Measurements from ENCODE around the gene GRID1.

The GRID1 gene

DNA sequence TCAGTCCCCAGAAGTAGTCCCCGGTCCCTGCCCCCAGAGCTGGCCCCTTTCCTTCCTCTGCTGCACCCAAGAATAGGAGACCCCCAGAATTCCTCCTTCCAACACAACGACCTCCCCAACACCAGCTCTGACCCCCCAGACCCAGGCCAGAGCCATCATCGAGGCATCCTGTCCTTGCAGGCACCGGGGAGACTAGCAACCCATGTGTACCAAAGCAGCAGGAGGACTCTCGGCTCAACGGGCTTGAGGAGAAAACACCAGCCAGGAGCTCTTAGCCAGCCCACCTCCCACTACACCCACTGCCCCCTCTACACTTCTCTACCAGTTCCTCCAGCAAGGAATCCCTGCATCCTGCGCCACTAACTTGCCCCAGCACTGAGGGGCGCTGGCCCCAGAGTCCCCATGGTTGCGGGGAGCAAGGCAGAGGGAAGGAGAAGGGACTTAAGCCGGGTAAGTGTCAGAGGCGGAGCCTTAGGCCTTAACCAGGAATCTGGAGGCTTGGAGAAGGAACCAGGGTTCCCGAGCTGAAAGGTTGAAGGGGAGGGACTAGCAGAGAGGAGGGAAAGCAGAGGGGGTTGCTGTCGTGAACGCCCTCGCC lies 3.9 kb downstream of the GRID1 start:
- DNase-seq (ENCODE audit: low read depth in 1 of 2, low spot score in 1 of 2): no peak
- TF ChIP-seq JUND (IDR thresholded peaks at IDR 0.05; ENCODE audit: low read depth): no peak
- in situ Hi-C loops (cut with HindIII; ENCODE audit: low pct_unique_long_range_greater_than_20kb, low sequenced_read_pairs): no loop called here

DNA sequence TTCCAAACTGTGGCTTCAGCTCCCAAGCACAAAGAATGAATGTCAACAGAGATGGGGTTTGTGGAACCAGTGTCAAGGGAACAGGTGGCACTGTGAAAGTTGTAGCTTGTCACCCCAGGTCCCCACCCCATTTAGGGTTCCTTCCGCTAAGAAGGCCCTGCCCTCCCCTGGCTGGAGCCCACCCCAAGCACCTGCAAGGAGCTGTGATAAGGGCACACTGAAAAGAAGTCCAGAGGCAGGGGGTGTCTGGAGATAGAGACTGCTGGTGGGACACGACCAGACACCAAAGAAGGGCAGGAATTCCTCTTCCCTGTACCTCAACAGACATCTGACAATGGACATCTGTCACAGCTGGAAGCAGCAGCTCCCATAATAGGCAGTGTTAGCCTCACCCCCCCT lies 4.5 kb downstream of the GRID1 start:
- no peak for DNase-seq (ENCODE audit: low read depth in 1 of 2, low spot score in 1 of 2)
- no peak for TF ChIP-seq JUND (IDR thresholded peaks at IDR 0.05; ENCODE audit: low read depth)
- in situ Hi-C loops (cut with HindIII; ENCODE audit: low pct_unique_long_range_greater_than_20kb, low sequenced_read_pairs): no loop called here

DNA sequence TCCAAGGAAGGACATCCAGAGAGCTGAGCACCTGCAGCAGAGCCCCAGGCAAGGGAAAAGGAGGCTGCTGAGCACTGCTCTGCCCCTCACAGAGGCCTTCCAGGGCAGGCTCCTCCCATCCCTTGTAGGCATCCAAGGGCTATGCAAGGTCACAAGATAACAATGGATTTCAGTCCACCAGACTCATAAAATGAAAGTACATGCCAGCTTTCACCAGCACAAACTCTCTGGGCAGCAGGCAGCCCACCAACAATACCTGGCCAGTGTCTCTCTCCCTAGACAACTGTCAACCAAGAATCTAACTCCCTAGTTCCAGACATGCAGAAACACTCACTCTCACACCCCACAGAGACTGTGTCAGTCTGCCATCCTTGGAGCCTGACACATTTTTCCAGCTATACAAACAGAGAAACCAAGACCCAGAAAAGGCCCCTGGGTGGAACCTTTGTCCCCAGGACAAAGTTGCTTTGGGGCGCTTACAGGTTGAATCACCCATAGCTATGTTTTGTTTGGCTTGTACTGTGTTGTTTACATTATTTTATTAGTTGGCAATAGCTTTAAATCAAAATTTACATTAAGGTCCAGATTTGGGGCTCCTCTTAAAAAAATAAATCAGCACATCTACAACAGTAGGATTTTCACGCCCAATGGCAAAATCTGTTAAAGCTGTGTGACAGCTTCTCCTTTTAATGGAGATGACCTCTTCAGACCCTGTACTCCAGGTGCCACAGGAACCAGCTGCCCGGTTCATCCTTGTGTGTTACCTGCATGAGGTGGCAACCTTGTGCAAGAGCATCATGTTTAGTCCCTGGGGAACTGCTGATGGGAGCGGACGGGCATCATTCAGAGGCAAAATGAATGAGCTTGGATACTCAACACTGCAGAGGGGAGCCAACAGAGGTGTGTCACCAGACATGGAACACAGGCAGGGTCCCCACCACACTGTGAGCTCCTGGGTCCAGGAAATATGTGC lies 5.2 kb downstream of the GRID1 start:
- DNase-seq (ENCODE audit: low read depth in 1 of 2, low spot score in 1 of 2): no peak
- in situ Hi-C loops (cut with HindIII; ENCODE audit: low pct_unique_long_range_greater_than_20kb, low sequenced_read_pairs): no loop called here
- no peak for TF ChIP-seq JUND (IDR thresholded peaks at IDR 0.05; ENCODE audit: low read depth)

DNA sequence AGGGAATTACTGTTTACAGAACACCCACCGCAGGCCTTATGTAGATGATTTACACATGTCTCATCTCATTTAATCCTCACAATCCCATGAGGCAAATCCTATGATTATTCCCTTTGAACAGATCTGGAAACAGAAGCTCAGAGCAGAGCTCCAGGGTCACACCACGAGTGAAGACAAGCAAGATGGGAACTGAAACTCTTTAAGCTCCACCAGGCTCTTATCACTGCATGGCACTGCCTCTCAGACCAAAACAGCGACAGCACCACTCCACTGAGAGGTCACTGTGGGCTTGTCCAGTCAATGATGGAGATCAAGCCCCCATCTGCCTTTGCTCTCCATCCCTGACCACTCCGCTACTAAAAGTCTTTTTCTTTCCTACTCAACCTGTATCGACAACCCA lies 5.9 kb downstream of the GRID1 start:
- no peak for DNase-seq (ENCODE audit: low read depth in 1 of 2, low spot score in 1 of 2)
- in situ Hi-C loops (cut with HindIII; ENCODE audit: low pct_unique_long_range_greater_than_20kb, low sequenced_read_pairs): no loop called here
- TF ChIP-seq JUND (IDR thresholded peaks at IDR 0.05; ENCODE audit: low read depth): no peak

DNA sequence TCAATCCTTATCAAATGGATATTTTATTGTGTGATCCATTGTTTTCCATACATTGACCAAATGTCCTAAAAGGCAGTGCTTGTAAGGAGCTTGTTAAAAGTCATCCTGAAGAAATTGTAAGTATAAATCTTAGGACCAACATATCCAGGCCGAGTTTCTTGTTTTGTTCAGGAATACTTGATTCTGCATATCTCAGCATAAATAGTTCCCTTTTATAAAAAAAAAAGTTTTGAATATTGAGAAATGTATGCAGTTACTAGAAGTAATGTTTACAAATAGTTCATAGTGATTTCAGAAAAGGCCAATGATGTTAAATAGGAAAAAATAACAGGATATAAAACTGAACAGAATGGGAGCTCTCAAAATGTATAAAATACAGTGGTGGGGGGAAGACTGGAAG lies 6.6 kb downstream of the GRID1 start:
- in situ Hi-C loops (cut with HindIII; ENCODE audit: low pct_unique_long_range_greater_than_20kb, low sequenced_read_pairs): no loop called here
- no peak for TF ChIP-seq JUND (IDR thresholded peaks at IDR 0.05; ENCODE audit: low read depth)
- no peak for DNase-seq (ENCODE audit: low read depth in 1 of 2, low spot score in 1 of 2)

DNA sequence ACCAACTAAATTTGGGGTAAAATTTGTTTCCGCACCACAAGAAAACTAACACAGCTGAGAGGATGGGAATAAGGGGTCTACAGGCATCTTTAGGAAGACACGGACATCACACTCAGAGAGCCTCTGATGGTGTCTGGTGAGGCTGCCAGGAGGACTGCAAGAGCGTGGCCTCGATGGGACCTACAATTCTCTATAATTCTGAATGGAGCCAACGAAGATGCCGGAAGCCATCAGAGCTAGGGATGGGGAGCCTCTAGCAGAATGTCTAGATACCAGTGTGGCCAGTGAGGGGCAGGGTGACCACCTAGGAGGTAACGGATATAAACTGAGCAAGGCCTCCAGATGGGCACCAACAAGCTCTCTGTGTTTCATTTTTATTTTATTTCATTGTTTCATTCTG lies 7.5 kb downstream of the GRID1 start:
- in situ Hi-C loops (cut with HindIII; ENCODE audit: low pct_unique_long_range_greater_than_20kb, low sequenced_read_pairs): no loop called here
- DNase-seq (ENCODE audit: low read depth in 1 of 2, low spot score in 1 of 2): no peak
- TF ChIP-seq JUND (IDR thresholded peaks at IDR 0.05; ENCODE audit: low read depth): no peak

DNA sequence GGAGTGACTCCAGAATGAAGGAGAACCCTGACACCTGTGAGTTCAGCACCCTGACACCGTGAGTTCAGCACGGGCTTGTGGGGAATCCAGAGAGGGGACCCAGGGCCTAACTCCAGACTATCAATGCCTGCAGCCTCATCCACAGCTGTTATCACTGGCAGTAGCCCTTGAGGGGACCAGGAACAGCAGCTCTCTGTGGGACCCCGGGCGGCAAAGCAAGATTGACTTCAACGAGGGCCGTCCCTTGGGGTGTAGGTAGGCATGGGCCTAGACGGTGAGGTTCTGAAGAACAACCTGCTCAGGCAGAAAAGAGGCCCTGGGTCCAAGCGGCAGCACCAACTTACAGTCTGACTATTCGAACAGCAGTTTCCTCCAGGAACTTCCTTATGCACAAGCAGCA lies 8.9 kb downstream of the GRID1 start:
- no peak for DNase-seq (ENCODE audit: low read depth in 1 of 2, low spot score in 1 of 2)
- in situ Hi-C loops (cut with HindIII; ENCODE audit: low pct_unique_long_range_greater_than_20kb, low sequenced_read_pairs): no loop called here
- no peak for TF ChIP-seq JUND (IDR thresholded peaks at IDR 0.05; ENCODE audit: low read depth)

DNA sequence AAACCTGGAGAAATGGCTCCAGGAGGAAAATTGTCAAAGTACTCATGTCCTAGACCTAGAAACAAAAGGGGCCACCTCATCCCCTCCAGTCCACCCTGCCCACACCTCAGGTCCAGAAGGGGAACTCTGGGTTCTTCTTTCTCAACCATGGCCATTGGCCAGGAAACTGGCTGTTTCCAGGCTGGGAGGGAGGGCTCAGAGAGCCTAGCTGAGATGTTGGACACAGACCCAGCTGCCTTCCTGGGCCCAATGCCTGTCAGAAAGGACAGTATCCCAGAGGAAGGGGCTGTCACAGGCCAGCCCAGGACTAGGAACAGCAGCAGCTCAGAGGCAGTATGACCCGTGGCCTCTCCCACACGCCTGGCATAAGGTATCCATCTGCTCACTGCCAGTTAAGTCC lies 9.6 kb downstream of the GRID1 start:
- DNase-seq (ENCODE audit: low read depth in 1 of 2, low spot score in 1 of 2): no peak
- no peak for TF ChIP-seq JUND (IDR thresholded peaks at IDR 0.05; ENCODE audit: low read depth)
- in situ Hi-C loops (cut with HindIII; ENCODE audit: low pct_unique_long_range_greater_than_20kb, low sequenced_read_pairs): no loop called here

DNA sequence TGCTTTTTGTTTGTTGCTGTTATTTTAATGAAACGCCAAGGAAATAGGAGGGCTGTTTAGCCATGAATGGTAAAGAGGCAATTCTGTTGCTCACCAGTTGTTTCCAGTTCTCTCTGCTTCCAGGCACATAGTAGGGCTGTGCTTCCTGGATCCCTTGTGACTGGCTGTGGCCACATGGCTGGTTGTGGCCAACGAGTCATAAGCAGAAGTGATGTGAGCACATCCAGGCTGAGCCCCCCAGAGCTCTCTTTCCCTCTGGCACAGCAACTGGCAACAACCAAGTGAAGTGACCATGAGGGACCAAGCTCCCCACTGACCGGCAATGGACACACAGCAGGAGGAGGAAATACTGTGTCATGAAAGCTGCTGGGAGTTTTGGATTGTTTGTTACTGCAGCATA lies 10.3 kb downstream of the GRID1 start:
- DNase-seq (ENCODE audit: low read depth in 1 of 2, low spot score in 1 of 2): no peak
- in situ Hi-C loops (cut with HindIII; ENCODE audit: low pct_unique_long_range_greater_than_20kb, low sequenced_read_pairs): no loop called here
- TF ChIP-seq JUND (IDR thresholded peaks at IDR 0.05; ENCODE audit: low read depth): no peak

DNA sequence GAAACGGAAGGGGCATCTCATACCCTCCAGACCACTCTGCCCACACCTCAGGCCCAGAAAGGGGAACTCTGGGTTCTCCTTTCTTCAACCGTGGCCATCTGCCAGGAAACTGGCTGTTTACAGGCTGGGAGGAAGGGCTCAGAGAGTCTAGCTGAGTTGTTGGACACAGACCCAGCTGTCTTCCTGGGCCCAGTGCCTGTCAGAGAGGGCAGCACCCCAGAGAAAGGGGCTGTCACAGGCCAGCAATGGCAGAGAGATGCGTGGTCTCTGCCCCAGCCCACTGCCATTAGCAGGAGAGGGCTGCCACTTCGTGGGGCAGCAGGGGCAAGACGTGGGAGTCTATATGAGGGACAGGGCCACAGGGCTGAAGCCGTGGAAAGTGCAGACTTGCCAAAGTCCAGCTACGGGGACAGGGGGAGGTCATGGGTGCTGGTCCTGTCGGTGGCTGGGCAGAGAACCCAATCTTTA lies 11.0 kb downstream of the GRID1 start:
- no peak for DNase-seq (ENCODE audit: low read depth in 1 of 2, low spot score in 1 of 2)
- in situ Hi-C loops (cut with HindIII; ENCODE audit: low pct_unique_long_range_greater_than_20kb, low sequenced_read_pairs): no loop called here

DNA sequence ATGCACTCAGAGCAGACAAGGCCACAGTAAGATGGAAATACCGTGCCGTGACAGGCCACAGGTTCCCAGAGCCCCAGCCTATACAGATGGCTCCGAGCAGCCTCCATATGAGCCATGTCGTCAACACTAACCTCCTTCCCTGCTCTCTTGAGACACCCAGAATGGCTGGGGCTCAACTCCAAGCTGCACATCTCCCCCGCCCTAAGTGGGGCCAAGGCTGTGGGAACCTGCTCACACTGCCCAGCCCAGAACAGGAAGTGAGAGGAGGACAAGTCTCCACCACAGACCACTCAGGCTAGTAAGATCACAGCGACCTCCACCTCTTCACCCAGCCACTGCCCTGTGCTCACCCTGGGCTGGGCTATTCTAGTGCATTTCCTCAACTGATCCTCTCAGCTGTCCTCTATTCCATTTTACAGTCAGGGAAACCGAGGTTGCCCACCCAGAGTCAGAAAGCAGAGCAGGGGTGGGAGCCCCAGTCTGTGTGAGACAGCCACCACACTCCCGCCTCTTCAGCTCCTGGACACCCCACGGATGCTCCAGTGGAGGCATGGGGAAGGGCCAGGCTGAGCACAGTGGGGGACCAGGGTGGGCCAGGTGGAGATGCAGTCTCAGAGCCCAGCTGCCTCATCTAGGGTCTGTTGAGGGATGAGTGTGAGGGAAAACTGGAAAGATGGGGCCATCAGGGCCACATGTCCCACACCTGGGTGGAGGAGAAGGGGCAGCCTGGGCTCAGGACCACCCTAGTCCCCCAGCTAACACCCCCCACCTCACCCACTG lies 11.6 kb downstream of the GRID1 start:
- in situ Hi-C loops (cut with HindIII; ENCODE audit: low pct_unique_long_range_greater_than_20kb, low sequenced_read_pairs): no loop called here
- TF ChIP-seq JUND (IDR thresholded peaks at IDR 0.05; ENCODE audit: low read depth): no peak
- no peak for DNase-seq (ENCODE audit: low read depth in 1 of 2, low spot score in 1 of 2)

More for the DNA sequence above, 11.0 kb downstream of the GRID1 start:
- TF ChIP-seq JUND (IDR thresholded peaks at IDR 0.05; ENCODE audit: low read depth): no peak

DNA sequence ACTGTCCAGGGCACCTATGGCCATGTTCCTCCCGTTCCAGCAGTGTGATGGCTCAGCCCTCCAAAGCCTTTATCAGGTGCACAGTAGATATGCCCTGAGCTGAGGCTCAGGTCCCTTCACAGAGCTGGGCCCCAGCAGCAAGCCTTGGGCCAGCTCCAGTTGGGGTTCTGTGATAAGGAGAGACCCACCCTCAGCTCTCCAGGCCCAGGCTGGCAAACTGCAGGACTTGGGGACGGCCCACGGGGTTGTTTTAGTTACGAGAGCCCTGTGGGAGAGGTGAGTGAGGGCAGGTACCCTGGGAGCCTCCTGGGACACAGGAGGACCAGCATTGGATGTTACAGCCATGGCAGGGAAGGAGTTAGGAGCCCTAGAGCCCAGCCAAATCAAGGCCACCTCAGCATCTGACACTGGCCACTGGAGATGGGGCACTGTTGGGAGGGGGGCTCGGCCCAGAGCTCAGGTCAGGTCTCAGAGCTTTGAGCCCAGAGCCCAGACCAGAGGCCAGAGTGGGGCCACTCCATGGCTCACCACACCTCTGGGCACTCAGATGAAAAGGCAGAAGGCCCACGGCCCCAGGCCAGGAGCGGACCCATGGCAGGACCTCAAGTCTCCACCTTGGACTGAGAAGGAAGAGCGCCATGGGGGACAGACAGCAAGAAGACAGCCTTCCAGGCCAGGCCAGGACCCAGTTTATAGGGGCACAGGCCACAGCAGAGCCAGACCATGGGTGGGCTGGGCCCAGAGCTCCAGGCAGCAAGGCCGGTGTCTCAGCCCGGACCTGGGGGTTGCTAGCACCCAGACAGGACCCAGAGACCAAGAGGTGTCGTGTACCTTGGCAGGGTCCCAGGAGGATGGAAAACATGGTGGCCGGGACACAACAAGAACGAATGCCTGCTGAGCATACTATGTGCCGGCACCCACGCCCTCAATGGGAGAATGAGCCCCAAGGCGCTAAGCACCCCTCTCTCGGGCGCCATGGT lies 12.8 kb downstream of the GRID1 start:
- no peak for TF ChIP-seq JUND (IDR thresholded peaks at IDR 0.05; ENCODE audit: low read depth)
- in situ Hi-C loops (cut with HindIII; ENCODE audit: low pct_unique_long_range_greater_than_20kb, low sequenced_read_pairs): no loop called here
- DNase-seq (ENCODE audit: low read depth in 1 of 2, low spot score in 1 of 2): no peak
